ENCODE results near the gene NOP16. TPM values are rescaled to one million over a fixed set of nuclear protein-coding genes. Genes with fewer than 3 reads are reported as not detected.

The NOP16 gene
- total RNA-seq, 1 experiment from 2014 or later: 134 TPM

- intact Hi-C loops (cut with micrococcal nuclease): no loop called here
- no peak for TF ChIP-seq CTCF (IDR thresholded peaks at IDR 0.05; ENCODE audit: unreplicated experiment)
- no TSS peak for BruUV-seq (replicated peaks)
- Mint-ChIP-seq H3K4me1 (ENCODE audit: insufficient read depth, unreplicated experiment) (peaks cover 32% of the 10 kb centered on the region), H3K36me3 (ENCODE audit: insufficient read depth, unreplicated experiment) (peaks cover 73% of the 10 kb centered on the region), H3K9me3 (ENCODE audit: unreplicated experiment) (no peaks in the 10 kb centered on the region), H3K27me3 (ENCODE audit: insufficient read depth, unreplicated experiment) (no peaks in the 10 kb centered on the region), H3K27ac (ENCODE audit: low read depth, unreplicated experiment) (peak overlapping the region; percentile 55), H3K4me3 (ENCODE audit: unreplicated experiment) (no peak overlapping the region)
- POLR2A ChIA-PET: interaction anchor here (0.6 to 11.3 kb wide), 3 partner anchors 19 to 215 kb away, joined by 3 to 110 read pairs (median 4); partner anchors contain the start of genes HIGD2A, NOP16 and RNF44
- DNase-seq (ENCODE audit: unreplicated experiment): no peak
- CTCF ChIA-PET: interaction anchor here (1.1 to 2.2 kb wide), 4 partner anchors 10 to 201 kb away, joined by 3 to 5 read pairs (median 4); no protein-coding TSS in a partner anchor
Observed at GRCh38 chr5:176407456-176408251, 19.3 kb upstream of the NOP16 start.

- CTCF ChIA-PET: interaction anchor here (0.6 to 2.2 kb wide), 5 partner anchors 9 to 138 kb away, joined by 3 to 6 read pairs (median 5); partner anchors contain the start of gene FAF2
- DNase-seq (ENCODE audit: unreplicated experiment): no peak
- Mint-ChIP-seq H3K27me3 (ENCODE audit: insufficient read depth, unreplicated experiment) (no peaks in the 10 kb centered on the region), H3K9me3 (ENCODE audit: unreplicated experiment) (no peaks in the 10 kb centered on the region), H3K4me1 (ENCODE audit: insufficient read depth, unreplicated experiment) (peaks cover 32% of the 10 kb centered on the region), H3K27ac (ENCODE audit: low read depth, unreplicated experiment) (no peak overlapping the region), H3K36me3 (ENCODE audit: insufficient read depth, unreplicated experiment) (peaks cover 67% of the 10 kb centered on the region), H3K4me3 (ENCODE audit: unreplicated experiment) (no peak overlapping the region)
- intact Hi-C loops (cut with micrococcal nuclease): no loop called here
- POLR2A ChIA-PET: interaction anchor here (1.3 to 11.3 kb wide), 2 partner anchors 18 to 131 kb away, joined by 4 to 110 read pairs; partner anchors contain the start of genes HIGD2A, NOP16 and RNF44
- no TSS peak for BruUV-seq (replicated peaks)
- no peak for TF ChIP-seq CTCF (IDR thresholded peaks at IDR 0.05; ENCODE audit: unreplicated experiment)
Observed at GRCh38 chr5:176406436-176407052, 18.1 kb upstream of the NOP16 start.

GRCh38 chr5:176405656-176406435 lies 17.4 kb upstream of the NOP16 start:
- no peak for DNase-seq (ENCODE audit: unreplicated experiment)
- POLR2A ChIA-PET: interaction anchor here (11.3 kb wide), 1 partner anchor 17 kb away, joined by 110 read pairs; the partner anchor contains the start of genes HIGD2A and NOP16
- Mint-ChIP-seq H3K4me1 (ENCODE audit: insufficient read depth, unreplicated experiment) (peaks cover 32% of the 10 kb centered on the region), H3K27me3 (ENCODE audit: insufficient read depth, unreplicated experiment) (no peaks in the 10 kb centered on the region), H3K27ac (ENCODE audit: low read depth, unreplicated experiment) (no peak overlapping the region), H3K9me3 (ENCODE audit: unreplicated experiment) (no peaks in the 10 kb centered on the region), H3K36me3 (ENCODE audit: insufficient read depth, unreplicated experiment) (peaks cover 67% of the 10 kb centered on the region), H3K4me3 (ENCODE audit: unreplicated experiment) (no peak overlapping the region)
- BruUV-seq (replicated peaks): no TSS peak
- CTCF ChIA-PET: interaction anchor here (0.5 to 2.2 kb wide), 6 partner anchors 25 to 503 kb away, joined by 3 to 6 read pairs (median 5); partner anchors contain the start of gene FAF2
- intact Hi-C loops (cut with micrococcal nuclease): no loop called here
- TF ChIP-seq CTCF (IDR thresholded peaks at IDR 0.05; ENCODE audit: unreplicated experiment): no peak

Measured in MCF 10A (cell line).